Keratinocyte (primary cell): Measurements from ENCODE around the gene NT5C1A.

ENCODE experiments used
- CTCF ChIP-seq, 3 experiments: IDR thresholded peaks in 1 of 3; conservative IDR thresholded peaks in 1 of 3; optimal IDR thresholded peaks in 1 of 3; 2 replicates in 2 of 3; 3 replicates in 1 of 3; pipeline versions ENCODE3 to v1.5.1; 2011; ENCODE audit warnings: low read length in 3 of 3, mild to moderate bottlenecking in 3 of 3, moderate library complexity in 2 of 3, control low read depth in 1 of 3, inconsistent platforms in 1 of 3; ENCODE audit not compliant: insufficient read depth in 2 of 3; ENCODE audit errors: extremely low read depth in 1 of 3
- EZH2 ChIP-seq: IDR thresholded peaks from one replicate; pipeline ENCODE4 v1.6.1; 2012; ENCODE audit warnings: inconsistent platforms, mild to moderate bottlenecking, low read length, moderate library complexity

- TF ChIP-seq CTCF (optimal IDR thresholded peaks at IDR 0.05 in 1 of 3, IDR thresholded peaks at IDR 0.05 in 1 of 3, conservative IDR thresholded peaks at IDR 0.05 in 1 of 3; ENCODE audit: extremely low read depth in 1 of 3, insufficient read depth in 2 of 3, low read length in 3 of 3) (no peak), EZH2 (no peak)
These were observed 26.4 kb downstream of the NT5C1A start for GRCh38 chr1:39645411-39646043.
